HG02938 (cell line): Measurements from ENCODE around the gene HEATR9.

Experiments used
- ATAC-seq: cut with Tn5 transposase; IDR thresholded peaks from one replicate; pipeline ENCODE4 v1.9.1; 2021; ENCODE audit warnings: mild to moderate bottlenecking, moderate library complexity; ENCODE audit not compliant: unreplicated experiment

HEATR9 gene

GRCh38 chr17:35865412-35866340, 3.0 kb downstream of the HEATR9 start:
- ATAC-seq = no peak

GRCh38 chr17:35864853-35865252, 3.8 kb downstream of the HEATR9 start:
- no peak for ATAC-seq

- ATAC-seq = no peak
Observed at GRCh38 chr17:35856603-35857002, 12.1 kb downstream of the HEATR9 start.

- ATAC-seq = no peak
Observed at GRCh38 chr17:35855965-35856364, 12.7 kb downstream of the HEATR9 start.

GRCh38 chr17:35849469-35850348, 19.0 kb downstream of the HEATR9 start:
- ATAC-seq = no peak

GRCh38 chr17:35847633-35848373, 20.9 kb downstream of the HEATR9 start:
- ATAC-seq = no peak

GRCh38 chr17:35847006-35847405, 21.7 kb downstream of the HEATR9 start:
- no peak for ATAC-seq

GRCh38 chr17:35846055-35846809, 22.5 kb downstream of the HEATR9 start:
- ATAC-seq = no peak

GRCh38 chr17:35844547-35844946, 24.1 kb downstream of the HEATR9 start:
- no peak for ATAC-seq

- ATAC-seq = no peak
Observed at GRCh38 chr17:35843698-35844097, 25.0 kb downstream of the HEATR9 start.

GRCh38 chr17:35842239-35842638, 26.5 kb downstream of the HEATR9 start:
- no peak for ATAC-seq

GRCh38 chr17:35841505-35841904, 27.2 kb downstream of the HEATR9 start:
- ATAC-seq = no peak

GRCh38 chr17:35841101-35841500, 27.6 kb downstream of the HEATR9 start:
- no peak for ATAC-seq

GRCh38 chr17:35825206-35825605, 43.5 kb downstream of the HEATR9 start:
- ATAC-seq = no peak

GRCh38 chr17:35821308-35821707, 47.4 kb downstream of the HEATR9 start:
- no peak for ATAC-seq

- no peak for ATAC-seq
Observed at GRCh38 chr17:35819455-35819854, 49.2 kb downstream of the HEATR9 start.

- ATAC-seq = no peak
Observed at GRCh38 chr17:35817196-35817595, 51.5 kb downstream of the HEATR9 start.

- no peak for ATAC-seq
Observed at GRCh38 chr17:35816723-35817122, 52.0 kb downstream of the HEATR9 start.

- ATAC-seq = no peak
Observed at GRCh38 chr17:35812456-35812855, 56.2 kb downstream of the HEATR9 start.

- ATAC-seq = no peak
Observed at GRCh38 chr17:35811759-35812158, 56.9 kb downstream of the HEATR9 start.
